GM12878 (cell line): Measurements from ENCODE around the gene KRT4.

Experiments
- EZH2 ChIP-seq: IDR thresholded peaks from 2 replicates; pipeline ENCODE4 v1.6.1; 2012; ENCODE audit warnings: low read depth, mild to moderate bottlenecking, control low read depth, inconsistent platforms, low read length, borderline replicate concordance; ENCODE audit not compliant: control insufficient read depth
- POLR2AphosphoS5 ChIP-seq: IDR thresholded peaks from 2 replicates; pipeline ENCODE4 v1.6.1; 2011; ENCODE audit warnings: mild to moderate bottlenecking, low read length, inconsistent platforms
- SREBF1 ChIP-seq: IDR thresholded peaks from 2 replicates; pipeline ENCODE4 v1.6.1; 2012; ENCODE audit warnings: mild to moderate bottlenecking, low read length
- SUZ12 ChIP-seq: fragments of 200-600 bp; sonication (generic); IDR thresholded peaks from one replicate; pipeline ENCODE4 v1.6.1; 2018; ENCODE audit warnings: antibody characterized with exemption, mild to moderate bottlenecking; ENCODE audit not compliant: unreplicated experiment
- TCF12 ChIP-seq: IDR thresholded peaks from 2 replicates; pipeline ENCODE4 v1.6.1; 2011; ENCODE audit warnings: low read depth, mild to moderate bottlenecking, low read length
- ZBED1 ChIP-seq: IDR thresholded peaks from 2 replicates; pipeline ENCODE4 v1.6.1; 2016; ENCODE audit warnings: borderline replicate concordance
- ZNF24 ChIP-seq: fragments of 450-650 bp; IDR thresholded peaks from 2 replicates; pipeline ENCODE4 v1.6.1; 2017; ENCODE audit warnings: antibody characterized with exemption, mild to moderate bottlenecking
- ZNF274 ChIP-seq: IDR thresholded peaks from one replicate; pipeline ENCODE4 v1.8.0; 2011; ENCODE audit not compliant: insufficient read length, insufficient read depth
- TF ChIP-seq, protein P1 (sequence below): IDR thresholded peaks from 2 replicates; pipeline ENCODE4 v1.6.1; 2011; ENCODE audit warnings: low read depth, mild to moderate bottlenecking, low read length, moderate library complexity, borderline replicate concordance; ENCODE audit errors: extremely low read depth

DNA sequence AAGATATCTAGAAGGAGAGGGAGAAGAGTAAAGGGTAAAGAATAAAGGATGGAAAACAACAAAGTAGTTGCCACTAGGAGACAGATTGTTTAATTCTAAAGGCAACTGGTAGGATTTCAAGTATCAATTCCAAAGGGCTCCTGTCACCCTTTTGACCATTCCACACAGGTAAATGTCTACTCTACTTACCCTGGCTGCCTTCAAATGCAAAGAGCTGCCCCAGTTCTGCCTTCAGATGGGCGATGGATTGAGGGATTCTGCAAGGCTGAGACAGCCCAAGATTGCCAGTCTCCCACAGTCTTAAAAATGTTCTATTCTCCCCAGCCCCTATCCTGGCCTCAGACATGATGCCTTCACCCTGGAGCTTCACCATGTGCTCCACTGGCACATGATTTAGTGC lies 48.2 kb downstream of the KRT4 start:
- TF ChIP-seq SREBF1: no peak
- TF ChIP-seq EZH2: no peak
- TF ChIP-seq, protein P1, sequence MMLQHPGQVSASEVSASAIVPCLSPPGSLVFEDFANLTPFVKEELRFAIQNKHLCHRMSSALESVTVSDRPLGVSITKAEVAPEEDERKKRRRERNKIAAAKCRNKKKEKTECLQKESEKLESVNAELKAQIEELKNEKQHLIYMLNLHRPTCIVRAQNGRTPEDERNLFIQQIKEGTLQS: no peak
- TF ChIP-seq SUZ12: no peak
- TF ChIP-seq ZNF24: no peak
- TF ChIP-seq POLR2AphosphoS5: no peak
- no peak for TF ChIP-seq ZNF274
- TF ChIP-seq ZBED1: no peak
- no peak for TF ChIP-seq TCF12
